Upper lobe of left lung (tissue), 6 donors: ENCODE measurements around the gene ARL2. TPM values are rescaled to one million over a fixed set of nuclear protein-coding genes. Genes with fewer than 3 reads are reported as not detected.
"Not testable (repeated sequence)": the region's sequence is repeated elsewhere in the genome, so short reads cannot be mapped to it uniquely, and the experiment has no call there.

Experiments used
- ATAC-seq, 2 donors: fragments of 200-7000 bp; cut with Tn5 transposase; one replicate each; pipeline ENCODE4 v1.9.1; 2022; ENCODE audit warnings: mild to moderate bottlenecking in 2 of 2, moderate library complexity in 2 of 2; ENCODE audit not compliant: low FRiP score in 2 of 2
- DNase-seq, 2 donors: peaks; one replicate each; pipeline ENCODE4 v3.0.0-alpha.2; 2019 to 2020
- H3K27ac ChIP-seq, 4 donors: fragments of 200-600 bp; sonication (generic); one replicate each; pipeline ENCODE4 v1.5.1; 2016 to 2019
- H3K27me3 ChIP-seq, 4 donors: fragments of 200-600 bp; sonication (generic); one replicate each; pipeline ENCODE4 v1.5.1; 2017 to 2019
- H3K36me3 ChIP-seq, 4 donors: fragments of 200-600 bp; sonication (generic); one replicate each; pipeline ENCODE4 v1.5.1; 2016 to 2019
- H3K4me1 ChIP-seq, 4 donors: fragments of 200-600 bp; sonication (generic); one replicate each; pipeline ENCODE4 v1.5.1; 2018 to 2019
- H3K4me3 ChIP-seq, 4 donors: fragments of 200-600 bp; sonication (generic); one replicate each; pipeline ENCODE4 v1.5.1; 2017 to 2019; ENCODE audit warnings: mild to moderate bottlenecking in 2 of 4, moderate library complexity in 1 of 4
- H3K9me3 ChIP-seq, 4 donors: fragments of 200-600 bp; sonication (generic); one replicate each; pipeline ENCODE4 v1.5.1; 2018 to 2019
- CTCF ChIP-seq, 6 experiments: fragments of 450-650 bp in 4 of 6; fragments of 200-600 bp in 2 of 6; sonication (generic) in 2 of 6; IDR thresholded peaks; one replicate each; pipeline ENCODE4 v1.5.1; 2016 to 2019; ENCODE audit warnings: antibody characterized with exemption in 6 of 6
- EP300 ChIP-seq, 4 donors: sonication (generic); formaldehyde crosslinking; IDR thresholded peaks; one replicate each; pipeline ENCODE4 v1.5.1; 2017; ENCODE audit warnings: antibody characterized with exemption in 4 of 4, control low read depth in 2 of 4
- POLR2A ChIP-seq, 4 donors: fragments of 450-650 bp; IDR thresholded peaks; one replicate each; pipeline ENCODE4 v1.5.1; 2016 to 2017; ENCODE audit warnings: antibody characterized with exemption in 4 of 4, mild to moderate bottlenecking in 2 of 4
- POLR2AphosphoS5 ChIP-seq, 2 donors: sonication (generic); formaldehyde crosslinking; IDR thresholded peaks; one replicate each; pipeline ENCODE4 v1.5.1; 2017; ENCODE audit warnings: antibody characterized with exemption in 2 of 2
- WGBS, 2 donors: methylation state at CpG; one replicate each; pipeline ENCODE4 v1.1.5; 2017 to 2018; 5-methylcytosine and 5-hydroxymethylcytosine counted together
- total RNA-seq, 6 donors: library from RNA; depleted of rRNA in 4 of 6; stranded (reverse); fragments of >200 nt in 4 of 6; gene quantifications; one replicate each; pipeline versions ENCODE4 v1.1.0 to v1.2.1, GENCODE V29; 2016 to 2021
- donor health status: DM: no; HTN: no; CAD: no; lungs with moderate emphysema.
- donor health status: DM: no; HTN: yes; CAD: no; lungs with severe emphysema.

Gene ARL2
- total RNA-seq, 6 donors from 2014 or later, result 41.9 to 113 (median 81.2) TPM

- no peaks in the 10 kb centered on the region for H3K27me3 ChIP-seq
- peaks cover 8 to 13% (median 10%) of the 10 kb centered on the region in 4 donors for H3K4me1 ChIP-seq
- H3K36me3 ChIP-seq, result no peaks in the 10 kb centered on the region
- peak; percentile 68 to 97 for DNase-seq
- no peaks in the 10 kb centered on the region for H3K9me3 ChIP-seq
- 21 to 28% methylated on average over 45 to 67 of the region's 69 CpGs for WGBS, 2 donors
- H3K27ac ChIP-seq, result peak within 1 kb of the TSS; percentile 27 to 73 (median 44)
- H3K4me3 ChIP-seq, result peak within 1 kb of the TSS; percentile 18 to 46 (median 35)
- TF ChIP-seq EP300 (IDR thresholded peaks at IDR 0.05) (no peak), POLR2A (IDR thresholded peaks at IDR 0.05) (peak in 1 of 4 donors; percentile 29), CTCF (IDR thresholded peaks at IDR 0.05) (peak in 1 of 6 experiments; percentile 5), POLR2AphosphoS5 (IDR thresholded peaks at IDR 0.05) (peak in 1 of 2 donors; percentile 43)
- peak; percentile 55 to 92 for ATAC-seq
These were observed 42.3 kb upstream of the ARL2 start, which contains the start of gene MAJIN for GRCh38 chr11:64971421-64972233. Gene MAJIN (minus strand): TSS chr11:64972108. CDS start chr11:64959405, 12,703 bp downstream.

- H3K27me3 ChIP-seq, result no peaks in the 10 kb centered on the region
- no peak for ATAC-seq
- H3K36me3 ChIP-seq, result no peaks in the 10 kb centered on the region
- no peak overlapping the region for H3K4me3 ChIP-seq
- no peak for DNase-seq
- WGBS, 2 donors, result 78 to 86% methylated on average over 5 of the region's 5 CpGs
- H3K9me3 ChIP-seq, result no peaks in the 10 kb centered on the region
- peaks cover 8 to 13% (median 10%) of the 10 kb centered on the region in 4 donors for H3K4me1 ChIP-seq
- no peak overlapping the region for H3K27ac ChIP-seq
- TF ChIP-seq EP300 (IDR thresholded peaks at IDR 0.05) (no peak), CTCF (IDR thresholded peaks at IDR 0.05) (no peak), POLR2AphosphoS5 (IDR thresholded peaks at IDR 0.05) (no peak), POLR2A (IDR thresholded peaks at IDR 0.05) (no peak)
These were observed 39.8 kb upstream of the ARL2 start for GRCh38 chr11:64974124-64974523.

GRCh38 chr11:64976651-64977050 is 37.3 kb upstream of the ARL2 start:
- no peak for TF ChIP-seq CTCF (IDR thresholded peaks at IDR 0.05)
- no peak for TF ChIP-seq POLR2AphosphoS5 (IDR thresholded peaks at IDR 0.05)
- TF ChIP-seq POLR2A (IDR thresholded peaks at IDR 0.05), result no peak
- TF ChIP-seq EP300 (IDR thresholded peaks at IDR 0.05), result no peak
- Histone ChIP-seq H3K9me3 (no peaks in the 10 kb centered on the region), H3K36me3 (no peaks in the 10 kb centered on the region), H3K27me3 (no peaks in the 10 kb centered on the region), H3K4me3 (no peak overlapping the region), H3K4me1 (peaks cover 4 to 9% (median 7%) of the 10 kb centered on the region in 4 donors), H3K27ac (no peak overlapping the region)
- DNase-seq, result no peak
- 79% methylated on average over 2 of the region's 2 CpGs; no CpG with 5 or more reads in 1 of the 2 donors for WGBS, 2 donors
- ATAC-seq, result no peak

GRCh38 chr11:64983339-64983738 is 30.6 kb upstream of the ARL2 start:
- DNase-seq, H3K27ac ChIP-seq, H3K27me3 ChIP-seq, ATAC-seq, H3K4me3 ChIP-seq, H3K9me3 ChIP-seq, H3K36me3 ChIP-seq, H3K4me1 ChIP-seq: not testable (repeated sequence)
- 83 to 98% methylated on average over 5 of the region's 5 CpGs for WGBS, 2 donors

- no peaks in the 10 kb centered on the region for H3K27me3 ChIP-seq
- no peaks in the 10 kb centered on the region for H3K9me3 ChIP-seq
- no peak for ATAC-seq
- H3K4me1 ChIP-seq, result peaks cover 31 to 35% (median 32%) of the 10 kb centered on the region in 4 donors
- no peak for TF ChIP-seq POLR2AphosphoS5 (IDR thresholded peaks at IDR 0.05)
- TF ChIP-seq POLR2A (IDR thresholded peaks at IDR 0.05), result no peak
- no peak for TF ChIP-seq CTCF (IDR thresholded peaks at IDR 0.05)
- no peak for TF ChIP-seq EP300 (IDR thresholded peaks at IDR 0.05)
- no peak overlapping the region for H3K4me3 ChIP-seq
- WGBS, 2 donors, result 79 to 89% methylated on average over 6 of the region's 6 CpGs
- peak overlapping the region in 1 of 4 donors; percentile 87 for H3K27ac ChIP-seq
- DNase-seq, result no peak
- peaks cover 0 to 3% (median 0%) of the 10 kb centered on the region in 4 donors for H3K36me3 ChIP-seq
These were observed 25.7 kb upstream of the ARL2 start for GRCh38 chr11:64987998-64988854.
